ENCODE results near the gene IFNB1.

IFNB1 gene

DNA sequence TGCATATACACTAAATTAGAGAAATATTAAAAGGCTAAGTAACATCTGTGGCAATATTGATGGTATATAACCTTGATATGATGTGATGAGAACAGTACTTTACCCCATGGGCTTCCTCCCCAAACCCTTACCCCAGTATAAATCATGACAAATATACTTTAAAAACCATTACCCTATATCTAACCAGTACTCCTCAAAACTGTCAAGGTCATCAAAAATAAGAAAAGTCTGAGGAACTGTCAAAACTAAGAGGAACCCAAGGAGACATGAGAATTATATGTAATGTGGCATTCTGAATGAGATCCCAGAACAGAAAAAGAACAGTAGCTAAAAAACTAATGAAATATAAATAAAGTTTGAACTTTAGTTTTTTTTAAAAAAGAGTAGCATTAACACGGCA is 7.3 kb upstream of the IFNB1 start:
- Mint-ChIP-seq H3K4me1 (ENCODE audit: low read depth) (peaks cover 21% of the 10 kb centered on the region), H3K27ac (no peak overlapping the region), H3K4me3 (no peak overlapping the region), H3K27me3 (peaks cover 6% of the 10 kb centered on the region), H3K9me3 (no peaks in the 10 kb centered on the region), H3K36me3 (ENCODE audit: low read depth) (no peaks in the 10 kb centered on the region)
- intact Hi-C loops (cut with micrococcal nuclease) = no loop called here

DNA sequence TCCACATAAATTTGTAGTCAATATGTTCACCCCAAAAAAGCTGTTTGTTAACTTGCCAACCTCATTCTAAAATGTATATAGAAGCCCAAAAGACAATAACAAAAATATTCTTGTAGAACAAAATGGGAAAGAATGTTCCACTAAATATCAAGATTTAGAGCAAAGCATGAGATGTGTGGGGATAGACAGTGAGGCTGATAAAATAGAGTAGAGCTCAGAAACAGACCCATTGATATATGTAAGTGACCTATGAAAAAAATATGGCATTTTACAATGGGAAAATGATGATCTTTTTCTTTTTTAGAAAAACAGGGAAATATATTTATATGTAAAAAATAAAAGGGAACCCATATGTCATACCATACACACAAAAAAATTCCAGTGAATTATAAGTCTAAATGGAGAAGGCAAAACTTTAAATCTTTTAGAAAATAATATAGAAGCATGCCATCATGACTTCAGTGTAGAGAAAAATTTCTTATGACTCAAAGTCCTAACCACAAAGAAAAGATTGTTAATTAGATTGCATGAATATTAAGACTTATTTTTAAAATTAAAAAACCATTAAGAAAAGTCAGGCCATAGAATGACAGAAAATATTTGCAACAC is 6.6 kb upstream of the IFNB1 start:
- intact Hi-C loops (cut with micrococcal nuclease) = no loop called here
- no peak overlapping the region for H3K4me3 Mint-ChIP-seq
- H3K9me3 Mint-ChIP-seq = no peaks in the 10 kb centered on the region
- peaks cover 21% of the 10 kb centered on the region for H3K4me1 Mint-ChIP-seq (ENCODE audit: low read depth)
- H3K36me3 Mint-ChIP-seq (ENCODE audit: low read depth) = no peaks in the 10 kb centered on the region
- peaks cover 6% of the 10 kb centered on the region for H3K27me3 Mint-ChIP-seq
- no peak overlapping the region for H3K27ac Mint-ChIP-seq

DNA sequence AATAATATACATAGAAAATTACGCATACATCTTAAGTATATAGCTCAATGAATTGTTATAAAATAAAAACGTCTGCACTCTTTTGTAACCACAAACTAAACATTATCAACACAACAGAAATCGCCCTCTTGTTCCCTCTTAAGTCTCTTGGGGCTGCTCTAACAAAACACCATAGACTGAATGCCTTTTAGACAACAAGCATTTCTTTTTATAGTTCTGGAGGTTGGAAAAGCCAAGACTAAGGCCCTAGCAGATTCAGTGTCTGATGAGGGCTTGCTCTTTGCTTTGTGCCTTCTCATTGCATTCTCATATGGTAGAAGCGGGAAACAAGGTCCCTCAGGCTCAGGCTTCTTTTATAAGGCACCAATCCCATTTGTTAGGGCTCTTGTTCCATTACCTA is 4.9 kb upstream of the IFNB1 start:
- intact Hi-C loops (cut with micrococcal nuclease) = no loop called here
- H3K9me3 Mint-ChIP-seq = no peaks in the 10 kb centered on the region
- peaks cover 19% of the 10 kb centered on the region for H3K4me1 Mint-ChIP-seq (ENCODE audit: low read depth)
- H3K36me3 Mint-ChIP-seq (ENCODE audit: low read depth) = no peaks in the 10 kb centered on the region
- peaks cover under 1% of the 10 kb centered on the region for H3K27me3 Mint-ChIP-seq
- H3K4me3 Mint-ChIP-seq = no peak overlapping the region
- no peak overlapping the region for H3K27ac Mint-ChIP-seq

DNA sequence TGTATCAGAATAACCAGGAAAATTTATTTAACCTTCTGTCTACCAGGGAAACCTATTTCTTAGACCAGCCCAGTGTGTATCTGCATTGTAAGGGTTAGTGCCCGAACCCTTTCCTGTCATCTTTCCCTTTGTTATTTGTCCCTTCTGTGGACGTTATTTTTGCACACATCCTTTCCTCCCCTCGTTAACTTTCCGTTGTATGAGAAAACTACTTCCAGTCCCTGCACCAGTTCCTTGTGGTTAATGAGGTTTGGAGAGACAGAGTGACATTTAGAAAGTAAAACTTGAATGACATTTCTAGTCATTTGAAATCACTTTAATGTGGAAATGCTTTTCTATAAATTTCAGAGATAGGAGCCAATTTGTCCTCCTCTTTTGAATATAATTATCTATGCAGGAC is 4.3 kb upstream of the IFNB1 start:
- H3K36me3 Mint-ChIP-seq (ENCODE audit: low read depth) = no peaks in the 10 kb centered on the region
- H3K27me3 Mint-ChIP-seq = no peaks in the 10 kb centered on the region
- no peak overlapping the region for H3K4me3 Mint-ChIP-seq
- no peak overlapping the region for H3K27ac Mint-ChIP-seq
- H3K4me1 Mint-ChIP-seq (ENCODE audit: low read depth) = peaks cover 21% of the 10 kb centered on the region
- no peaks in the 10 kb centered on the region for H3K9me3 Mint-ChIP-seq
- intact Hi-C loops (cut with micrococcal nuclease) = no loop called here

DNA sequence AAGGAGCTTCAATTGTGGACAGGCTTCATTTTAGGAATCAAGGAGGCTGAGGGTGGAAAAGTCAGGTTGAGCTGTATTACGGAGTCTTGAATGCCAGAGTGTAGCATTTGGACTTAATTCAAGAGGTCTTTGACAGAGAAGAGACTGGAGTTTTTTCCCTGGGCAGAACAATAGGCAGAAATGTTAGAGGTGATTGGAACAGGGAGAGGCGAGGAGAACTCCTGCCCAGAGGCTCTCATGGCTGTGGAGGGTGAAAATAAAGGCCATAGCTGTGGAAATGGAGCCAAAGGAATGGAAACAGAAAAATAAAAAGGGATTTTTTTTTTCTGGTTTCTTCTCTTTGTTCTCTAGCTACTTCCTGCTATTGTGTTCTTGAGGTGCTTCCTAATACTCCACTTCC is 3.7 kb upstream of the IFNB1 start:
- Mint-ChIP-seq H3K36me3 (ENCODE audit: low read depth) (no peaks in the 10 kb centered on the region), H3K27ac (no peak overlapping the region), H3K27me3 (no peaks in the 10 kb centered on the region), H3K9me3 (no peaks in the 10 kb centered on the region), H3K4me1 (ENCODE audit: low read depth) (peaks cover 21% of the 10 kb centered on the region), H3K4me3 (no peak overlapping the region)
- intact Hi-C loops (cut with micrococcal nuclease) = no loop called here

DNA sequence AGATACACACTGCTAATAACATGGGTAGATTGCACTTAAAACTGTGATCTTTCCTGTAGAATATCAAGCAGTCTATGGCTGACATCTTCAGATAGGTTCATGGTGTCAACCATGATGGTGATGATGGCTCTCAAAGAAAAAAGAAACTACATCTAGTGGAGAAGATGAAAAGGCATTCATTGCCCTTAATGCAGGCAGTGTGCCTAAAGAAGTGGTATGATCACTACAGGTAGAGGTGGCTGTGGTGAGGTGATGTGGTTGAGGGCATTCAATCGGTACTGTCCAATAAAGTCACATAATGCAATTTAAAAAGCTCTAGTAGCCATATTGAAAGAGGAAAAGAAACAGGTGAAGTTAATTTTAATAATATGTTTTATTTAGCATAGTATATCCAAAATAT is 3.1 kb upstream of the IFNB1 start:
- no peak overlapping the region for H3K27ac Mint-ChIP-seq

DNA sequence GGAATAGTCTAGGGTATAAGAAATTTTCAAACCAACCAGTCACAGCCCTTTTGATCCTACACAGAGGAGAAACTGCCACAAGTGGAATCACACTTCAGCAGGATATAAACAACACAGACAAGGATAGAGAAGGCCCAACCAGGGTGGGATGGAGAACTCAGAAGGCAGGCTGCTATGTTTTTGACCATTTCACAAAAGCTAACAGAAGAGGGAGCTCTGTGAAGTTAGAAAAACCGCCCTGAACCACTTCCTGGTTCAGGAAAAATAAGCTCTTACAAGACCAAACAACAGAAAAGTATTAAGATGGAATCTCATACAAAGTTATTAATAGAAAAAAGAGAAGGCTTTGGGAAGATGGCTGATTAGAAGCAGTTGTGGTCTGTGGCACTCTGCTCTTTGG is 960 bp upstream of the IFNB1 start:
- Mint-ChIP-seq H3K27ac (no peak overlapping the region), H3K36me3 (ENCODE audit: low read depth) (no peaks in the 10 kb centered on the region), H3K27me3 (peaks cover 2% of the 10 kb centered on the region), H3K4me1 (ENCODE audit: low read depth) (peaks cover 21% of the 10 kb centered on the region), H3K9me3 (no peaks in the 10 kb centered on the region), H3K4me3 (no peak overlapping the region)
- intact Hi-C loops (cut with micrococcal nuclease) = loop anchor here (5.0 kb wide), 1 partner anchor 34 kb away; no protein-coding TSS in a partner anchor

More for the DNA sequence above, 3.1 kb upstream of the IFNB1 start:
- Mint-ChIP-seq H3K4me3 (no peak overlapping the region), H3K27me3 (no peaks in the 10 kb centered on the region), H3K9me3 (no peaks in the 10 kb centered on the region), H3K36me3 (ENCODE audit: low read depth) (no peaks in the 10 kb centered on the region), H3K4me1 (ENCODE audit: low read depth) (peaks cover 21% of the 10 kb centered on the region)
- intact Hi-C loops (cut with micrococcal nuclease) = no loop called here

DNA sequence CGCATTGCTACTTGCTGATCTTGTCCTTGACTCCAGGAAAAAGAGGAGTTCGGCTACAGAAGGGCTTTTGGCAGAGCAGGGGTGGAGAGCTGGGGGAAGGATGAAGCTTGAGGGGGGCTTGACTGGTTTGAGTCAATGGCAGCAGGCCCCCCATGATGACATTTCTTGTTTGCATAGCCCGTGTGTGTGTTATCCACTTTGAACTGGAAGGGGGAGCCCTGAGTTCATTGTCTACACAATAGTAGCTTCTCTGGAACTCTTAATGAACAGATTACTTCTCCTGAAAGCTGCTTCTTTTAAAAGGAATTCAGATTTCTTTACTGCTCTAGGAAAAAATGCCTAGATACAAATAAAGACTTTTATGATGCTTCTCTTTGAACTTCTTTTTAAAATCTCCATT is 2.3 kb downstream of the IFNB1 start:
- Mint-ChIP-seq H3K4me3 (no peak overlapping the region), H3K27me3 (peaks cover 4% of the 10 kb centered on the region), H3K36me3 (ENCODE audit: low read depth) (no peaks in the 10 kb centered on the region), H3K9me3 (no peaks in the 10 kb centered on the region), H3K4me1 (ENCODE audit: low read depth) (peaks cover 16% of the 10 kb centered on the region), H3K27ac (no peak overlapping the region)
- intact Hi-C loops (cut with micrococcal nuclease) = loop anchor here (5.0 kb wide), 1 partner anchor 37 kb away; no protein-coding TSS in a partner anchor

DNA sequence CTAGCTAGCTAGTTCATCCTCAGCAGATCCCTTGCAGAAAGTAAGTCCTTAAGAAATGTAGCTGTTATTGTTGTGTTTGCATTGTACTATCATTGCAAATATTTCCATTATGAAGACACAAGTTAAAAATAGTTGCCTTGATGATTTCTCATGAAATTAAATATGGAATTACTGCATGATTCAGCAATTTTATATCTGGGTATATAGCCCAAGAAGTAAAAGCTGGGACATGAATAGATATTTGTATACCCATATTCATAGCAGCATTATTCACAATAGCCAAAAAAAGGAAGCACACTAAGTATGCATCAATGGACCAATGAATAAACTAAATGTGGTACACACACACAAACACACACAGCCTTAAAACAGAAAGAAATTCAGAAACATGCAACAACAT is 6.8 kb downstream of the IFNB1 start:
- Mint-ChIP-seq H3K4me1 (ENCODE audit: low read depth) (peaks cover 21% of the 10 kb centered on the region), H3K27ac (no peak overlapping the region), H3K36me3 (ENCODE audit: low read depth) (no peaks in the 10 kb centered on the region), H3K4me3 (no peak overlapping the region), H3K27me3 (peaks cover 4% of the 10 kb centered on the region), H3K9me3 (no peaks in the 10 kb centered on the region)
- intact Hi-C loops (cut with micrococcal nuclease) = no loop called here

DNA sequence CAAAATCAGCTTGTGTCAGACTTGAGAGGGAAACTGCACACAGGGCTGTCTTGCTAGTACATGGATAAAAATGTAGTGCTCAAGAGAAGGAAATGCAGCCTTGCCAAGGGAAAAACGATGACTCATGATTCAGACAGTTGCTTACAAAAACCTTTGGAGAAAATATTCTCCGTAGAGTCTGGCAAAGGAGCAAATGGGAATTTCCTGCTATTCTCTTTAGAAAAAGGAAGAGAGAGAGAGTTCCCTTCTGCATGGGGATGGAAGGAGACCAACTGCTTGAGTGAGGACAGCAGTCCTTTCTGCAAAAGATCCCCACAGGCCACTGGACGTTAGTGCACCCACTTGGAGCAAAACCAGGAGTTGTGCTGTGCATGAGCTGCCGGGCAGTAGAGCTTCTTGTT is 7.6 kb downstream of the IFNB1 start:
- Mint-ChIP-seq H3K4me3 (no peak overlapping the region), H3K27ac (no peak overlapping the region), H3K9me3 (no peaks in the 10 kb centered on the region), H3K36me3 (ENCODE audit: low read depth) (no peaks in the 10 kb centered on the region), H3K4me1 (ENCODE audit: low read depth) (peaks cover 21% of the 10 kb centered on the region), H3K27me3 (peaks cover 2% of the 10 kb centered on the region)
- intact Hi-C loops (cut with micrococcal nuclease) = no loop called here

DNA sequence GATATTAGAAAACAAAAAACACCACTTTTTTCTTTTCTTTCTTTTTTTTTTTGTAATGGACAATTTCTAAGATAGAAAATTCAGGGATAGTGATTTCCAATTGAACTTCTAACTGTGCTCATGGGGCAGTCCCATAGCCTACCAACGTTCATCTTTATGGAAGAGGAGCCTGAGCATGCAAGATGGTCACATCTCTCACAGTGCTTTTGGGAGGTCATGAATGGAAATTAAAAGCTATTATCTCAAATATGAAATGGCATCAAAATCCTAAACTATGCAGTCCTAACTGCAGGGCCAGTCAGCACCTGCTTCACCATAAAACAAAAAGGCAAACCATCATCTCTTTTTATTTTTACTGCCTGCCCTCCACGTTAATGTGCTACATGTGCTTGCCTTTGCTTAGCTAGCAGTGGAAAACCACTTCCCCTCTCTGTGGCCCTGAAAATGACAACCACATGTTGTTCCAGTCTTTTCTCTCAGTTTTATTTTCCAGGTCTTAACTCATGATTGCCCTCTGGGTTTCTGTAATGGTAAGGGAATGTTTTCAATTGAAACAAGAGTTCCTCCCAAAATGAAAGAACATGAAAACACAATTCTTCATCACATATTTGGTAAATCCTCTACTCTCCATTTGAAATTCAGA is 16.7 kb downstream of the IFNB1 start:
- peak overlapping the region; percentile 20 for H3K27ac Mint-ChIP-seq
- H3K36me3 Mint-ChIP-seq (ENCODE audit: low read depth) = no peaks in the 10 kb centered on the region
- no peaks in the 10 kb centered on the region for H3K9me3 Mint-ChIP-seq
- no peaks in the 10 kb centered on the region for H3K27me3 Mint-ChIP-seq
- H3K4me1 Mint-ChIP-seq (ENCODE audit: low read depth) = peaks cover 12% of the 10 kb centered on the region
- intact Hi-C loops (cut with micrococcal nuclease) = no loop called here
- no peak overlapping the region for H3K4me3 Mint-ChIP-seq

DNA sequence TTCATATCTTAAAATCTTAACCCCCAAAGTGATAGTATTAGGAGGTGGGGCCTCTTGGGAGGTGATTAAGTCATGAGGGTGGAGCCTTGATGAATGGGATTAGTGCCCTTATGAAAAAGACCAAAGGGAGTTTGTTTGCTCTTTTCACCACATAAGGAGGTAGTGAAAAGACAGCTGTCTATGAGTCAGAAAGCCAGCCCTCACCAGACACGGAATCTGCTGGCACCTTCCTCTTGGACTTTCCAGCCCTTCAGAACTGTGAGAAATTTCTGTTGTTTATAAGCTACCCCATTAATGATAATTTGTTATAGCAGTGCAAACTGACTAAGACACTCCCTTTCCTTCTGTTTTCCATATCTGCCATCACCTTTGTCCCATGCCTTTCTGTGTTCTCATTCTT is 20.8 kb downstream of the IFNB1 start:
- Mint-ChIP-seq H3K27me3 (no peaks in the 10 kb centered on the region), H3K36me3 (ENCODE audit: low read depth) (no peaks in the 10 kb centered on the region), H3K27ac (no peak overlapping the region), H3K4me3 (no peak overlapping the region), H3K4me1 (ENCODE audit: low read depth) (peaks cover 18% of the 10 kb centered on the region), H3K9me3 (no peaks in the 10 kb centered on the region)
- intact Hi-C loops (cut with micrococcal nuclease) = no loop called here

DNA sequence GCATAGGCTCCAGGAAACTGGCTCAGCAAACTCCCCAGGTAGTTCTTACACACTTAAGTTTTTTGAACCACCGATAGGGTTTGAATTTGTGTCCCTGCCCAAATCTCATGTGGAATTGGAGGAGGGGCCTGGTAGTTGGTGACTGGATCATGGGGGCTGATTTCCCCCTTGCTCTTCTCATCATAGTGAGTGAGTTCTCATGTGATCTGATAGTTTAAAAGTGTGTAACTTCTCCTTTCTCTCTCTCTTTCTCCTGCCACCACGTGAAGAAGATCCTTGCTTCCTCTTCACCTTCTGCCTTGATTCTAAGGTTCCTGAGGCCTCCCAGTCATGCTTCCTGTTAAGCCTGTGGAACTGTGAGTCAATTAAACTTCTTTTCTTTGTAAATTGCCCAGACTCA is 23.9 kb downstream of the IFNB1 start:
- intact Hi-C loops (cut with micrococcal nuclease) = no loop called here
- H3K9me3 Mint-ChIP-seq = no peaks in the 10 kb centered on the region
- no peaks in the 10 kb centered on the region for H3K27me3 Mint-ChIP-seq
- no peak overlapping the region for H3K27ac Mint-ChIP-seq
- H3K4me1 Mint-ChIP-seq (ENCODE audit: low read depth) = peaks cover 6% of the 10 kb centered on the region
- no peaks in the 10 kb centered on the region for H3K36me3 Mint-ChIP-seq (ENCODE audit: low read depth)
- H3K4me3 Mint-ChIP-seq = no peak overlapping the region

DNA sequence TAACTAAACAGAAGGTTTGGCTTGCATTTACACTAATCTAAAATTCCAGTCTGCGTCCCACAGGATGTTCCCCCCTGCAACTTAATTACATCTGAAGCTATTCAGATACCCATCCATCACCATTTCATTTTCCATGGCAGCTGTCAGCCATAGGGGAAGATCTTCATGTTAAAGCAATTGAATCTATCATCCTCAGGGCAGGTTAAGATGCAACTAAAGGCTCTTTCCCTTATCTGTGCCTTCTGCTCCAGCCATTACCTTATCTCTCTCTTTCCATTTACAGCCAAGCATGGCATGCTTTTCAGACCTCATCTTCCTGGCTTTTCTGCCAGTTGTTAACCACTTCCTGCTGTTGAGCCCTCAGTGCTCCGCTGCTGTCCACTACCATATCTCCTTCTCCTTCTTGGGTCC is 30.5 kb downstream of the IFNB1 start:
- intact Hi-C loops (cut with micrococcal nuclease) = no loop called here
- Mint-ChIP-seq H3K4me3 (no peak overlapping the region), H3K9me3 (no peaks in the 10 kb centered on the region), H3K36me3 (ENCODE audit: low read depth) (no peaks in the 10 kb centered on the region), H3K27ac (no peak overlapping the region), H3K27me3 (no peaks in the 10 kb centered on the region), H3K4me1 (ENCODE audit: low read depth) (peaks cover 8% of the 10 kb centered on the region)

DNA sequence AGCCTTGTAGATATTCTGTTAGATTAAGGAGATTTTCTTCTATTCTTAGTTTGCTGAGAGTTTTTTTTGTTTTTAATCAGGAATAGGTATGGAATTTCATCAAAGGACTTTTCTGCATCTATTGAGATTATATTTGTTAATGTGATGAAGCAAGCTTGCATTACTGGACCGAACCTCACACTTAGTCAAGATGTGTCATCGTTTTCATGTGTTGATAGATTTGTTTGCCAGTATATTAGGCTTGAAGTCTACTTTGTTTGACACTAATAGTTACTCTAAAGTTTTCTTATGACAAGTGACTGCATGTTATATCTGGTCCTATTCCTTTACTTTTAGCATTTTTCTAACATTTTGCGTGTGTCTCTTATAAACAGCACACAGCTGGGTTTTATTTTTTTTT is 33.9 kb downstream of the IFNB1 start:
- Mint-ChIP-seq H3K27ac (no peak overlapping the region), H3K9me3 (no peaks in the 10 kb centered on the region), H3K4me1 (ENCODE audit: low read depth) (peaks cover 8% of the 10 kb centered on the region), H3K4me3 (no peak overlapping the region), H3K36me3 (ENCODE audit: low read depth) (no peaks in the 10 kb centered on the region), H3K27me3 (no peaks in the 10 kb centered on the region)
- intact Hi-C loops (cut with micrococcal nuclease) = no loop called here
